Right lobe of liver (tissue), 6 donors: ENCODE measurements around the gene DDX10. TPM values are rescaled to one million over a fixed set of nuclear protein-coding genes. Genes with fewer than 3 reads are reported as not detected.

Source experiments
- ATAC-seq, 4 donors: fragments of 200-7000 bp; cut with Tn5 transposase; one replicate each; pipeline ENCODE4 v1.9.1; 2020; ENCODE audit warnings: mild to moderate bottlenecking in 4 of 4, moderate library complexity in 4 of 4
- DNase-seq, 3 donors: peaks; one replicate each; pipeline ENCODE4 v3.0.0-alpha.2; 2020
- H3K27ac ChIP-seq, 3 donors: fragments of 200-600 bp; one replicate each; pipeline ENCODE4 v1.8.0; 2022
- H3K27me3 ChIP-seq, 2 donors: fragments of 200-600 bp; one replicate each; pipeline ENCODE4 v1.8.0; 2022
- H3K36me3 ChIP-seq, 4 donors: fragments of 200-600 bp; sonication (generic) in 1 of 4; one replicate each; pipeline versions ENCODE4 v1.5.1 to v1.8.0; 2017 to 2022; ENCODE audit warnings: control low read depth in 1 of 4
- H3K4me1 ChIP-seq, 4 donors: fragments of 200-600 bp; sonication (generic) in 1 of 4; one replicate each; pipeline versions ENCODE4 v1.5.1 to v1.8.0; 2017 to 2022; ENCODE audit warnings: control low read depth in 1 of 4
- H3K4me3 ChIP-seq, 3 donors: fragments of 200-600 bp; one replicate each; pipeline ENCODE4 v1.8.0; 2022
- H3K9me3 ChIP-seq, 4 donors: fragments of 200-600 bp; sonication (generic) in 1 of 4; one replicate each; pipeline versions ENCODE4 v1.5.1 to v1.8.0; 2017 to 2022; ENCODE audit warnings: control low read depth in 1 of 4
- CTCF ChIP-seq, 4 donors: fragments of 200-600 bp in 3 of 4; fragments of 450-650 bp in 1 of 4; IDR thresholded peaks; one replicate each; pipeline versions ENCODE4 v1.5.1 to v1.8.0; 2016 to 2022; ENCODE audit warnings: antibody characterized with exemption in 4 of 4, mild to moderate bottlenecking in 2 of 4
- POLR2A ChIP-seq: fragments of 450-650 bp; IDR thresholded peaks from one replicate; pipeline ENCODE4 v1.6.1; 2017; ENCODE audit warnings: antibody characterized with exemption, mild to moderate bottlenecking
- WGBS: methylation state at CpG from one replicate; pipeline ENCODE4 v1.1.6; 2018; ENCODE audit warnings: low coverage, low lambda C conversion rate; ENCODE audit not compliant: insufficient coverage; ENCODE audit errors: missing lambda C conversion rate; 5-methylcytosine and 5-hydroxymethylcytosine counted together
- intact Hi-C, 2 donors: fragments of 100-400 bp; cut with DNase I; formaldehyde crosslinking; loops; one replicate each; pipeline versions ENCODE4 v1.11.2 to v1.14.1; 2022
- total RNA-seq, 6 experiments: library from RNA; depleted of rRNA in 2 of 6; stranded (reverse); fragments of >200 nt in 2 of 6; fragmentation: NEBNext Ultra II Directional in 3 of 6; extraction: Animal tissue kit (Norgen Biotek cat#: 25700) in 3 of 6; gene quantifications; one replicate each; pipeline versions ENCODE4 v1.1.0 to v1.2.4, GENCODE V29; 2016 to 2023
- donor health status: DM: no; HTN: yes; CAD: no.
- donor health status: DM: no; HTN: no; CAD: no.
- donor health status: DM: no; HTN: no; CAD: no.
- donor health status: DM: no; HTN: yes; CAD: no.
- donor health status: DM: no; HTN: yes; CAD: no.

The DDX10 gene
- total RNA-seq, 6 experiments from 2014 or later = 7.4 to 13.6 (median 11.3) TPM

- no peak overlapping the region for H3K4me3 ChIP-seq
- no peaks in the 10 kb centered on the region for H3K4me1 ChIP-seq
- no peak overlapping the region for H3K27ac ChIP-seq
- DNase-seq = no peak
- no peaks in the 10 kb centered on the region for H3K27me3 ChIP-seq
- H3K36me3 ChIP-seq = no peaks in the 10 kb centered on the region
- 100% methylated on average over 4 of the region's 4 CpGs for WGBS
- intact Hi-C loops = no loop called here
- H3K9me3 ChIP-seq = no peaks in the 10 kb centered on the region
- ATAC-seq = no peak
- TF ChIP-seq CTCF (IDR thresholded peaks at IDR 0.05) (no peak), POLR2A (no peak)
Observed at GRCh38 chr11:108698844-108699642, 34.2 kb downstream of the DDX10 start.

- DNase-seq (no peak), ATAC-seq (no peak)
- peaks cover 0 to 3% (median 0%) of the 10 kb centered on the region in 4 donors for H3K9me3 ChIP-seq
- no peak overlapping the region for H3K27ac ChIP-seq
- TF ChIP-seq CTCF (IDR thresholded peaks at IDR 0.05) = no peak
- no peak for TF ChIP-seq POLR2A
- intact Hi-C loops = no loop called here
- H3K4me3 ChIP-seq = no peak overlapping the region
- no peaks in the 10 kb centered on the region for H3K27me3 ChIP-seq
- H3K36me3 ChIP-seq = peaks cover 0 to 16% (median 3%) of the 10 kb centered on the region in 4 donors
- H3K4me1 ChIP-seq = no peaks in the 10 kb centered on the region
Observed at GRCh38 chr11:108703916-108704315, 39.0 kb downstream of the DDX10 start.

GRCh38 chr11:108705061-108705460, 40.2 kb downstream of the DDX10 start:
- 94% methylated on average over 1 of the region's 2 CpGs for WGBS
- Histone ChIP-seq H3K4me3 (no peak overlapping the region), H3K27ac (no peak overlapping the region), H3K36me3 (peaks cover 0 to 16% (median 3%) of the 10 kb centered on the region in 4 donors), H3K27me3 (no peaks in the 10 kb centered on the region), H3K9me3 (peaks cover 0 to 3% (median 0%) of the 10 kb centered on the region in 4 donors), H3K4me1 (no peaks in the 10 kb centered on the region)
- ATAC-seq (no peak), DNase-seq (no peak)
- intact Hi-C loops = no loop called here
- TF ChIP-seq CTCF (IDR thresholded peaks at IDR 0.05) (no peak), POLR2A (no peak)

- DNase-seq (no peak), ATAC-seq (no peak)
- no peaks in the 10 kb centered on the region for H3K4me1 ChIP-seq
- no peak overlapping the region for H3K27ac ChIP-seq
- peaks cover 0 to 3% (median 0%) of the 10 kb centered on the region in 4 donors for H3K9me3 ChIP-seq
- TF ChIP-seq CTCF (IDR thresholded peaks at IDR 0.05) (no peak), POLR2A (no peak)
- intact Hi-C loops = no loop called here
- H3K4me3 ChIP-seq = no peak overlapping the region
- H3K27me3 ChIP-seq = no peaks in the 10 kb centered on the region
- peaks cover 0 to 16% (median 3%) of the 10 kb centered on the region in 4 donors for H3K36me3 ChIP-seq
Observed at GRCh38 chr11:108708173-108708572, 43.3 kb downstream of the DDX10 start.
